IPS DF 4.7 (cell line): ENCODE data around the gene AEBP1.

Experiments used
- DNase-seq: peaks from one replicate; pipeline ENCODE4 v3.0.0-alpha.2; 2013; ENCODE audit warnings: low spot score; ENCODE audit errors: extremely low read depth

AEBP1 gene

DNA sequence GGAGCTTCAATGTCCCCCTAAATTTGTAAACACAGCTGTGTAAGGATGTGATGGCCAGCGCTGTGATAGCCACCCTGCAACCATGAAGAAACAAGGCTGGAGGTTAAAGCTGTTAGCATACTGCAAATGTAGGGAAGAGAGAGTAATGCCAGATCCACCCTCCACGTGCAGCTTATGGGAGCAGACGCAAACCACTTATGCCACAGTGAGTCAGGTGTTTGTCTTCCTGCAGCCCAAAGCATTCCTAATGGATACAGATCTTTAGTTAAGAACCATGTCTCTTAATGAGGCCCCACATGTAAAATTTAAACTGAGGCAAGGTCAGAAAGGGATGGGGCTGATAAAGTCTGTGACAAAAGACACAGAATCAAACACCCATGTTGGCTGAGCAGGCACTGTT is 50.6 kb downstream of the AEBP1 start:
- no peak for DNase-seq

DNA sequence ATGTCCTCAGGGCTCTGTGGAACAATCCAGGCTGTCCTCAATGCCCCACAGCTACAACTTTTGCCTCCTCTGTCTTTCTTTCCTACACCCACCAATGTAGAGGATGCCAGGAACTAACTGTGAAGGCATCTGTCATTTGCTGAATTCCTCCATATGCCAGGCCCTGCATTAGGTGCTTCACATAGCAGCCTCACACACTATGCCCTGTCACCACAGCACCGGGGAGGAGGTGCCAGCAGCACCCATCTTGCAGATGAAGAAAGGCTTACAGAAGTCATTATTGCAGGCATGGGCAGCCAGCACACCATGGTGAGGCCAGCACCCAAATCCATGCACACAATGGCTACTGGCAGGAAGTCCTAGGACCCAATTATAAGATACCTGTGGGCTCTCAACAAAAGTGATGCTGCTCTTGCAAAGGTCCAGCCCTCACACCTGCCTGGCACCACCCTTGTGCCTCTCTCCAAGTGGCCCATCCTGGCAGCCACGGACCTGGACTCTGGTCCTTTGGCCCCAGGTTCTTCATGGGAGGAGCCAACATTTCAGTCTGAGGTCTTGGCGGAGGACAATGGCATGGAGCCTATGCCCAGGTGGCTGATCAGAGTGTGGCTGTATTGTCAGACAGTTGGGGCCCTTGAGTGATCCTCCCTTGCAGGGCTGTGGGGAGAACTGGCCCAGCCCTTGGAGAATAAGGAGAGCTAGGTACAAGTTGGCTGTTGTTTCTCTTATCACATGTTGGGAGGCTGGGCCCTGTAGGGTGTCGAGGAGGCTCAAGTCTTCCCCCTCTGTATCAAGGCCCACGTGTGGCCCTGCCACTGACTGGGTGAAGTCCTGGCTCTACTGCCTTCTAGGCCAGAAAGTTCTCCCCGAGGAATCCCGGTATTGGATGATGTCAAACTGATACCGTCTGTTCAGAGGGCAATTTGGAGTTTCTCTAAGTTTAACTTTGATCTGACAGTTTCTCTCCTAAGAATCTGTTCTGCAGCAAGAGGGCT is 51.3 kb downstream of the AEBP1 start:
- no peak for DNase-seq

DNA sequence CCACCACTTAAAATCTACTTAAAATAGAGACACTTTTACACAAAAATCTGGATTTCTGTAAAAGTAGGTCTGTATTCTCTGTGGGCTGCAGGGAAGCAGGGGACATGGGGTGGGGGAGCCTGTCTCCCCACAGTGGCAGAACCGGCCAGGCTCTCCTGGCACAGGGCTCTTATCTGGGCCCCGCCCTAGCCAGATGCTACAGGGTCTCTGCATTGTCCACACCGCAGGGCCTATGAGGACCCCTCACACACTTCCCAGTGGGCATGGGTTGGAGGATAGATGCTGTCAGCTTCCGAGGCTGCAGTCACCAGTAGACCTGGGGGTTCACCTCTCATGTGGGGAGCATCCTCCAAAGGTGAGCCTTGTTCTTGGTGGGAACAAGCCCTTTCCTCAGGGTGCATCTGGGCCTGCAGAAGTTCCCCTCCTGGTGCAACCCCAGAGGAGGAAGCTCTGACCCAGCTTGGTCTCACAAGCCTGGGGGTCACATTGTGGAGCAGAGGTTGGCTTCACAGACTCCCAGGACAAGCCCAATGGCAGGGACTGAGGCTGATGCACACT is 52.4 kb downstream of the AEBP1 start:
- no peak for DNase-seq

DNA sequence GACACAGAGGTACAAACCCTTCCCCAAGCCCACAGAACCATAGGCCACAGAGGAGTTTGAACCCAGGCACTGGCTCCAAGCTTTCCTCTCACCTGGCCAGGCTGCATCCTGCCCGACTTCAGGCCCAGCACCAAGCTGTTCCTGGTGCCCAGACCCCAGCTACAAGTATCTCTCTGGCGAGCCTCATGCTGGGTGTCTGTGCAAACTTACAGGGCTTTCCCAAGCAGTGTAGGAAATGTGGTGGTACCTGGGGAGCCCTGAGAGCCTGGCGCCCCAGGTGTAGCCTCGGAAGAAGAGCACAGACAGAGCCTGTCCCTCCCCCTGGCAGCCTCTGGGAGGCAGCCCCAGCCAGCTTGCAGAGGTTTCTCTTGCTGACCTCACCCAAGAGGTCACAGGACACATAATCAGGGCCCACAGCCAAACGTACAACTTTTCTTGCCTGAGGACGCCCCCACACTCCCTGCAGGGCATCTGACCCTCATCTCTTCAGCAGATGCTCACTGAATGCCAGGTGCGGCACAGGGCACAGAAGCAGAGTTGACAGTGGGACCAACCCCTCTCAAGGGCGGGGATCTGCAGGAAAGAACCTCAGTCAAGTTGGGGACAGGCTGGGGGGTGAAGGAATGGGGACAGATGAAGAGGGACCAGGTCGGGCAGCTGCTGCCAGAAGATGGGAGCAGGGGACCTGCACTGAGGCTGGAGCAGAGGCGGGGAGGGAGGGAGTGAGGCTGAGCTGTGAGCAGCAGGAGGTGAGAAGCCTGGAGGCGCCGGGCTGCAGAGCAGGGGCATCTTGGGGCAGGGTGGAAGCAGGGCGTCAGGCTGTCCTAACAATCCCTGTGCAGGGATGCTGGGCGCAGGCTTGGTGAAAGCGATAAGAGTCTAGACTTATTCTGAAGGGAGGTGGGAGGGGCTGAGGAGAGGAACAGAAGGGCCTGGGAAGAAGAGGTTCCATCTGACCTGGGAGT is 53.3 kb downstream of the AEBP1 start:
- DNase-seq, result no peak

DNA sequence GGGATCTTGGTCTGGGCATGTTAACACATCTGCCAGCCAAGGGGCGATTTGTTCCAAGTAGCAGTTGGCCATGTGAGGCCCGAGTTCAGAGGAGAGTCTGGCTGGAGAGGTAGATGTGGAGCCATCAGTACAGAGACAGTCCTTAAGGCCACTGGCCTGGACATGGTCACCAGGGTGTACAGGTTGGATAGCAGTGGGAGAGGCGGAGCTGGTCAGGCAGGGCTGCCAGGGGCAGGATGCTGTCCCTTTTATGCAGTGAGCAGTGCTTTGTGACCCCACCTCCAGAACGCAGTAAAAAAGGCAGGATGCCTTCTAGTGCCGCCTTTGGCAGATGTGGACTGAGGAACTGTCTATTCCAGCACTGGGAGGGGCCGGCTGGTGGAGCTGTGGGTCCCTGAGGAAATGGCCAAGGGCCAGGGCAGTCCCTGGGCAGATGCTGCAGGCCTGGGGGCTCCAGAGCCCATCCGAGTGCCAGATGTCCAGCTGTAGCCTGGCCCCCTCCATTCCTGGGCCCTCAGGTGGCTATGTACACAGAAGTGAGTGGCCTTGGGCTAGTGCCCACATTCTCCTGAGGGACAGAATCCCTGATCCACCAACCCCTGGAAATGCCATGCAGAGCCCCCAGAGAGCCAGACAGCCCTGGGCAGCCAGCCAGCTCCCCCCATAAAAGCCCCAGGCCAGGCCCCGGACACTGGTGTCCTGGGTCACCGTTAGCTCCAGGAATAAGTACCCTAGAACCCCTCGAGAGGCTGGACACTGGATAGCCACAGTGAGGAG is 54.1 kb downstream of the AEBP1 start:
- no peak for DNase-seq

DNA sequence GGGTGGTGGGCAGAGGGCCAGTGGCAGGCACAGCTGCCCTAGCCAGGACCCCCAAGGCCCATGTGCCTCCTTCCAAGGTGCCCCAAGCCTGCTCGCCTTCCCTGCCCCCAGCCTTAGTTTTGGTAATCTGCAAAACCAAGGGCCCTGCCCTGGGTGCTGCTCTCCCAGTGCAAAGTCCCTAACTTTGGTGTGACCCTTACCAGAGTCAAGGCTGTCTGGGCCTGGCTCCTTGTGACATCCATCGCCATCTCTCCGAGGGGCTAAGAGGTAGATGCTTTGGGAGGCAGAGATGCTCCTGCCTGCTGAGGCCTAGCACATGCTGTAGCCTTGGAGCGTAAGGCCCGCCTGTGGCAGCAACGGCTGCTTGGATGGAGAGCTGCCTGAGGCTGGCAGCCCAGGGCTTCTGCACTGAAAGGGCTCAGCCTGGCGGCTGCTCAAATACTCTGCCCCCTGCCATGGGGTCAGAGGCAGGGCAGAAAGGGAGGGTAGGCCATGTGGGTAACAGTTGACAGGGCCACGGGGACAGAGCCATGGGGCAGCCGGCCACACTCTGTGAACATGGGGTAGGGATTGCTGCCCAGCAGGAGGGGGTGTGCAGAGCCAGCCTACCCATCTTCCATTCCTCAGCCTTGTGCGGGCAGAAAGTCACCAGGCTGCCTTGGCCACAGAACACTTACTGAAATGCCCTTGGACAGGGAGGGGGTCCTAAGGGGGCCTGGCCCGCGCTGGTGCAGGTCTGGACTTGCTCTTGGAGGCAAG is 54.9 kb downstream of the AEBP1 start:
- DNase-seq, result no peak

DNA sequence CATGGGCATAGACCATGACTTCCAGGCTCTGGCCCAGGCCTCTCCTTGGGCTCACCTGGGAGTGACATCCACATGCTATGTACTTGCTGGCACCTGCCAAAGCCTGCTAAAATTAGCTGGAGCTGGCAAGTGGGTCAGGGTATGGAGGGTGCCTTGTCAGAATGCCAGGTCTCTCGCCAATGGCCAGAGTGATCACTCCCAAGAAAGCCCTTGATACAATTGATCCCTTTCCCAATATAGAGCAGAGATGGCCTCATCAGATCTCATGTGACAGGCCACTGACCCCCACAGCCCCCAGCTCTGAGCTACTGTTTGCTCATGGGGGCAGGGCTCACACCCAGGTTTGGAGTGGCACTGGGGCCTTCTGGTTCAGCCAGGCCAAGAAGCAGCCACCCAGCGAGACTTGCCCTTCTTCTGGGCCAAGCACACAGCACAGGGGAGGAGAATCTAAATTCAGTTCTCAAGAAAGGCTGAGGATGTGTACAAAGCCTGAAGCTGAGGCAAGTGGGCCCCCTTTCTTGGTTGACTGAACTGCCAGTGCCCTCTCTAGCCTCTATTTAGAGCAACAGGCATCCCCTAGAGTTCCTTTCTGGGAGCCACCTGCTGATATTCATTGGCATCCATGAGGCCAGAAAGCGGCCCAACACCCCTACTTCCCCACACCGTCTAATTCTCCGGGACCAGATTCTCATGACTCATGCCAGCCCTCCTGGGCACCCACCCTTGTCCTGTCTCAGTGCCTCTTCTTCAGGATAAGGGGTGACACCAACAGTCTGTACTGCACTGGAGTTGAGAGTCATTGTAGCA is 55.9 kb downstream of the AEBP1 start:
- DNase-seq, result no peak

DNA sequence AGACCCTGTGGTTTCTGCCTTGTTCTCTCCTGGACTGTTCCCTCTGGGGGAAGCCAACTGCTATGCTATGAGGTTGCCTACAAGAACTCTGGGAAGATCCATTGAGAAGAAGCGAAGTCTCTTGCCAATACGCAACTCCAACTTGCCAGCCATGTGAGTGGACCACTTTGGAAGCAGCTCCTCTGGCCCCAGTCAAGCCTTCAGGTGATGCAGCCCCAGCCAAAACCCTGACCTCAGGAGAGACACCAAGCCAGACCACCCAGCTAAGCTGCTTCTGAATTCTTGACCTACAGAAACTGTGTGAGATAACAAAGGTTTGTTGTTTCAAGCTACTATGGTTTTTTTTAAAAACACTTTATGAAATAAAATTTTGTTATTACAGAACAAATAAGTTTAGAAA is 57.2 kb downstream of the AEBP1 start:
- no peak for DNase-seq

DNA sequence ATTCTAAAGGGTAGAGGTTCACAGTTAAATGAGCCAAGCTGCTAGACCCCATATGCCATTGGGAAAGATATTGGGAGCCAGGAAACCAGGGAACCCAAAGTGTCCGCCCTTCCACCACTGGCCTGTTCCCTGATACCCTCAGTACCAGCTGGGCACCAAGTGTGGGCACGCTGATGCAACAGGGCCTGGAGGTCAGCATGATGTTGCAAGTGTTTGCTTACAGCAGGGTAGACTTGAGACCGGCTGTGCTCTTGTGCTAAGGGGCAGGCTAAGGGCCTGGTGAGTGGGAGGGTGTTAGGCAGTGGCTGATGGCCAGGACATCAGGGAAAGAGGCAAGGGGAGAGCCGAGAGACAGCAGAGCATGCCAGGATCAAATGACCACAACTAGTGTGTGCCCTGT is 58.0 kb downstream of the AEBP1 start:
- no peak for DNase-seq

DNA sequence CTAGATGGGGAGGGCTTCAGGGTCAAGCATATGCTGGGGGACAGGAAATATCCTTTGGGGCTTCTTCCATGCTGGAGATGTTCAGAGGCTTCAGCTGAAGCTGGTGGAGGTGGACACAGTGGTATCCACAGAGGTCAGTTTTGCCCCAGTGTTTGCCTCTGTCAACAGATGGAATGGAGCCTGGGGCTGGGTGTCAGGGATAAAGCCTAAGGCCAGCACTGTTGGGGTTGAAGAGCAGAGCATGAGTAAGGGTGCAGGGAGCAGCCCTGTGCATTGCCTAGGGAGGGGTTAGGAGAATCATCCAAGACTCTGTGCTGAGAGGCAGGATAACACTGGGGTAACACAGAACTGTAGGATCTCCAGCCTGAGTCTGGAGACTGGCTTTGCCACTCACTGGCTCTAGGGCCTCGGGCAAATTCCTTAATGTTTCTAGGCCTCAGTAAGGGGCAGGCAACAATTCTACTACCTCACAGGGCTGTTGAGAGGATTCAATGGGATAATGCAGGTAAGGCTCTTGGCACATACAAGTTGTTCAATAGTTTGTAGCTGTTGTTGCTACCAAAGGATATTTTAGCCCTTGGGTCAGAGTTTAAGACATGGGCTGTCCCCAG is 58.7 kb downstream of the AEBP1 start:
- DNase-seq, result no peak

DNA sequence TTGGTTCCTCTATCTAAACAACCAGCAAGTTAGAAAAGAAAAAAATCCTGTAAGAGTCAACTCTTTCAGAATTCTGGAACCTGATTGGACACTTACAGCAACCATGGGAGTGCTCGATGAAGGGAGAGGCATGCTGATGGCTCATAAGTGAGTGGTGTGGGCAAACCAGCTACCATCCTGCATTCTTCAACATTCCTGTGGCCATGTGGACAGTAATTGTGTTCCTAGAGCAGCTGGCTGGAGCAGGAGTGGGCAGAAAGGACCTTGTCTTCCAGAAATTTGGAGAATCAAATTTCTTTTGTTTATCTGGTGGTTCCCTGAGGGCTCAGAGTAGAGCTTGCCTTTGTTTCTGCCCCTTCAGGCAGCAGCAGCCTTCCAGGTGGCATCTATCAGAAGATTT is 59.4 kb downstream of the AEBP1 start:
- no peak for DNase-seq
